Adrenal gland (tissue), 12 donors: ENCODE results near the gene PPAN. TPM values are rescaled to one million over a fixed set of nuclear protein-coding genes. Genes with fewer than 3 reads are reported as not detected.

Experiments
- DNase-seq, 7 donors: peaks; one replicate each; pipeline ENCODE4 v3.0.0-alpha.2; 2019 to 2020
- H3K27ac ChIP-seq, 5 donors: fragments of 200-600 bp; sonication (generic) in 4 of 5; 1 replicate in 3 of 5; 2 replicates in 2 of 5; pipeline versions ENCODE4 v1.5.1 to v1.8.0; 2016 to 2020; ENCODE audit warnings: mild to moderate bottlenecking in 1 of 5
- H3K27me3 ChIP-seq: fragments of 200-600 bp; 2 replicates; pipeline ENCODE4 v1.8.0; 2021
- H3K36me3 ChIP-seq, 2 donors: fragments of 200-600 bp; replicated peaks in 1 of 2; 1 replicate in 1 of 2; 2 replicates in 1 of 2; pipeline versions ENCODE4 v1.5.1 to v1.8.0; 2018 to 2022
- H3K4me1 ChIP-seq, 2 donors: fragments of 200-600 bp; replicated peaks in 1 of 2; 1 replicate in 1 of 2; 2 replicates in 1 of 2; pipeline versions ENCODE4 v1.5.1 to v1.8.0; 2018 to 2021
- H3K4me3 ChIP-seq, 4 donors: fragments of 200-600 bp; sonication (generic) in 3 of 4; one replicate each; pipeline ENCODE4 v1.5.1; 2016 to 2018
- H3K9me3 ChIP-seq, 3 donors: fragments of 200-600 bp; sonication (generic) in 1 of 3; replicated peaks in 1 of 3; 1 replicate in 2 of 3; 2 replicates in 1 of 3; pipeline versions ENCODE4 v1.5.1 to v1.8.0; 2016 to 2021
- CTCF ChIP-seq, 6 experiments: fragments of 450-650 bp in 4 of 6; fragments of 200-600 bp in 2 of 6; sonication (generic) in 1 of 6; IDR thresholded peaks; 1 replicate in 5 of 6; 2 replicates in 1 of 6; pipeline versions ENCODE4 v1.5.1 to v1.8.0; 2016 to 2021; ENCODE audit warnings: antibody characterized with exemption in 6 of 6, mild to moderate bottlenecking in 2 of 6, moderate library complexity in 1 of 6
- POLR2A ChIP-seq, 2 donors: fragments of 450-650 bp; IDR thresholded peaks; one replicate each; pipeline ENCODE4 v1.6.1; 2017; ENCODE audit warnings: antibody characterized with exemption in 2 of 2, mild to moderate bottlenecking in 2 of 2, moderate library complexity in 1 of 2
- WGBS, 4 donors: extraction: QIAGEN DNeasy Blood & Tissue Kit in 2 of 4; methylation state at CpG; one replicate each; pipeline versions ENCODE4 v1.1.5 to v1.1.7; 2013 to 2017; 5-methylcytosine and 5-hydroxymethylcytosine counted together
- intact Hi-C, 2 donors: fragments of 100-400 bp; cut with DNase I; formaldehyde crosslinking; loops; one replicate each; pipeline versions ENCODE4 v1.14.1 to v1.15.0; 2022 to 2023
- polyA plus RNA-seq, 3 donors: library from polyadenylated mRNA; stranded (reverse); fragments of 200-250 nt in 2 of 3; fragments of 350-450 nt in 1 of 3; fragmentation: Illumina TruSeq in 1 of 3; extraction: RNeasy Lipid Tissue Mini Kit (QIAGEN cat#74804) in 1 of 3; gene quantifications; one replicate each; pipeline ENCODE4 v1.2.3, GENCODE V29; 2013 to 2014
- total RNA-seq, 9 donors: library from RNA; depleted of rRNA in 4 of 9; stranded (reverse); fragments of >200 nt in 4 of 9; fragments of 120-200 nt in 1 of 9; fragmentation: NEBNext Ultra II Directional in 1 of 9; extraction: Animal tissue kit (Norgen Biotek cat#: 25700) in 1 of 9; gene quantifications; one replicate each; pipeline versions ENCODE4 v1.1.0 to v1.2.4, GENCODE V29; 2013 to 2023
- donor health status: healthy with polysubstance abuse.
- donor health status: Bipolar disorder and iron deficiency.
- donor health status: DM: yes; HTN: yes; CAD: no.
- donor health status: DM: no; HTN: no; CAD: no.
- donor health status: DM: no; HTN: no; CAD: no.
- donor health status: DM: yes; HTN: yes; CAD: no.

PPAN gene
- total and polyA plus RNA-seq, 12 donors = 18.2 to 98.7 (median 28.8) TPM

GRCh38 chr19:10116085-10116865, 10.1 kb downstream of the PPAN start:
- 20 to 87% (median 79%) methylated on average over 1 to 35 of the region's 35 CpGs for WGBS, 4 donors
- no peak for DNase-seq
- Histone ChIP-seq H3K4me3 (no peak overlapping the region), H3K36me3 (peaks cover 0 to 49% of the 10 kb centered on the region in 2 donors), H3K27ac (no peak overlapping the region), H3K9me3 (no peaks in the 10 kb centered on the region), H3K27me3 (no peaks in the 10 kb centered on the region), H3K4me1 (peaks cover 7 to 15% of the 10 kb centered on the region in 2 donors)
- TF ChIP-seq CTCF (IDR thresholded peaks at IDR 0.05) (no peak), POLR2A (IDR thresholded peaks at IDR 0.05) (no peak)
- intact Hi-C loops = loop anchor here (10.0 kb wide), 2 partner anchors 129 to 181 kb away; partner anchors contain the start of gene OLFM2 (in 1 of the 2)

- Histone ChIP-seq H3K4me3 (no peak overlapping the region), H3K4me1 (peaks cover 7 to 15% of the 10 kb centered on the region in 2 donors), H3K27me3 (no peaks in the 10 kb centered on the region), H3K27ac (no peak overlapping the region), H3K36me3 (peaks cover 0 to 46% of the 10 kb centered on the region in 2 donors), H3K9me3 (no peaks in the 10 kb centered on the region)
- no peak for DNase-seq
- 80 to 88% (median 85%) methylated on average over 5 to 21 of the region's 21 CpGs for WGBS, 4 donors
- no peak for TF ChIP-seq CTCF (IDR thresholded peaks at IDR 0.05)
- no peak for TF ChIP-seq POLR2A (IDR thresholded peaks at IDR 0.05)
- intact Hi-C loops = loop anchor here (10.0 kb wide), 2 partner anchors 128 to 182 kb away; partner anchors contain the start of gene OLFM2 (in 1 of the 2)
Measured at GRCh38 chr19:10116866-10117616, 10.9 kb downstream of the PPAN start.

GRCh38 chr19:10118960-10119359, 12.8 kb downstream of the PPAN start:
- H3K4me1 ChIP-seq = peaks cover 7 to 15% of the 10 kb centered on the region in 2 donors
- WGBS, 4 donors = 20 to 35% (median 30%) methylated on average over 8 to 12 of the region's 12 CpGs
- DNase-seq = peak in 4 of 7 donors; percentile 35 to 72 (median 50)
- H3K4me3 ChIP-seq = peak overlapping the region in 3 of 4 donors; percentile 83 to 88 (median 84)
- no peaks in the 10 kb centered on the region for H3K27me3 ChIP-seq
- peak overlapping the region in 4 of 5 donors; percentile 53 to 92 (median 66) for H3K27ac ChIP-seq
- TF ChIP-seq POLR2A (IDR thresholded peaks at IDR 0.05) (peak in 1 of 2 donors; percentile 34), CTCF (IDR thresholded peaks at IDR 0.05) (no peak)
- H3K9me3 ChIP-seq = no peaks in the 10 kb centered on the region
- intact Hi-C loops = loop anchor here (10.0 kb wide), 2 partner anchors 126 to 184 kb away; partner anchors contain the start of gene OLFM2 (in 1 of the 2)
- H3K36me3 ChIP-seq = peaks cover 0 to 46% of the 10 kb centered on the region in 2 donors
